A549 (cell line): ENCODE measurements around the gene CLIC4. TPM values are rescaled to one million over a fixed set of nuclear protein-coding genes. Genes with fewer than 3 reads are reported as not detected.

Source experiments
- ATAC-seq, 2 experiments: fragments of 200-7000 bp in 1 of 2; fragments of >200 bp in 1 of 2; cut with Nextera tagmentation in 1 of 2; cut with Tn5 transposase in 1 of 2; 3 replicates each; pipeline versions ENCODE4 v1.8.0 to v1.9.1; 2018 to 2020; ENCODE audit warnings: mild to moderate bottlenecking in 1 of 2, moderate library complexity in 1 of 2
- CTCF ChIA-PET: fragments of 300-600 bp; sonication (Branson Sonifier 250); formaldehyde crosslinking; extraction: SDS; loops from one replicate; lab custom pipeline; 2021; ENCODE audit warnings: antibody characterized with exemption, inconsistent platforms; lab: Yijun Ruan, JAX
- POLR2A ChIA-PET: fragments of 350-600 bp; formaldehyde crosslinking; extraction: SDS; loops from one replicate; lab custom pipeline; 2021; ENCODE audit warnings: antibody characterized with exemption, inconsistent platforms; lab: Yijun Ruan, JAX
- DNase-seq, 2 experiments: peaks; one replicate each; pipeline versions ENCODE4 v3.0.0 to v3.0.0-alpha.2; 2011 to 2016; ENCODE audit warnings: low read depth in 1 of 2, low spot score in 1 of 2
- FAIRE-seq: peaks from 2 replicates; lab custom pipeline; 2011; peaks lifted over from hg19 to GRCh38; lab: Jason Lieb, UNC
- H3K27ac ChIP-seq, 2 experiments: fragments of >200 bp; sonication (Bioruptor Twin); formaldehyde crosslinking; 3 replicates each; pipeline ENCODE4 v1.5.1; 2016 to 2017
- H3K4me1 ChIP-seq: fragments of >200 bp; sonication (Bioruptor Twin); formaldehyde crosslinking; 3 replicates; pipeline ENCODE4 v1.6.1; 2016
- H3K4me2 ChIP-seq: fragments of >200 bp; sonication (Bioruptor Twin); formaldehyde crosslinking; 3 replicates; pipeline ENCODE4 v1.6.1; 2016
- H3K4me3 ChIP-seq: fragments of >200 bp; sonication (Bioruptor Twin); formaldehyde crosslinking; 3 replicates; pipeline ENCODE4 v1.5.1; 2016
- H3K9me3 ChIP-seq: fragments of >200 bp; sonication (Bioruptor Twin); formaldehyde crosslinking; 3 replicates; pipeline ENCODE4 v1.6.1; 2016
- BHLHE40 ChIP-seq: IDR thresholded peaks from 2 replicates; pipeline ENCODE4 v1.6.1; 2012; ENCODE audit warnings: low read depth, low read length, inconsistent platforms
- CBX2 ChIP-seq: fragments of 200-600 bp; sonication (generic); IDR thresholded peaks from 2 replicates; pipeline ENCODE4 v1.6.1; 2016; ENCODE audit warnings: low read depth, mild to moderate bottlenecking, borderline replicate concordance
- CEBPB ChIP-seq, 2 experiments: fragments of >200 bp in 1 of 2; sonication (Bioruptor Twin) in 1 of 2; formaldehyde crosslinking in 1 of 2; IDR thresholded peaks; 2 replicates each; pipeline ENCODE4 v1.6.1; 2012 to 2016
- EHMT2 ChIP-seq: fragments of 200-600 bp; sonication (generic); IDR thresholded peaks from 2 replicates; pipeline ENCODE4 v1.6.1; 2016; ENCODE audit warnings: antibody characterized with exemption, low read depth, mild to moderate bottlenecking, moderate library complexity
- FOSB ChIP-seq: fragments of 250-450 bp; sonication (Bioruptor Pico); IDR thresholded peaks from 2 replicates; pipeline ENCODE4 v1.5.0; 2020; ENCODE audit warnings: mild to moderate bottlenecking, moderate library complexity
- JUN ChIP-seq, 2 experiments: fragments of >200 bp; sonication (Bioruptor Twin); formaldehyde crosslinking; IDR thresholded peaks; 2 replicates in 1 of 2; 3 replicates in 1 of 2; pipeline ENCODE4 v1.6.1; 2016 to 2017
- KDM1A ChIP-seq: fragments of 200-600 bp; sonication (generic); IDR thresholded peaks from 2 replicates; pipeline ENCODE4 v1.6.1; 2016; ENCODE audit warnings: low read depth, mild to moderate bottlenecking
- MAFK ChIP-seq: fragments of 450-650 bp; IDR thresholded peaks from 2 replicates; pipeline ENCODE4 v1.6.1; 2014; ENCODE audit not compliant: partially characterized antibody
- MYC ChIP-seq: IDR thresholded peaks from 2 replicates; pipeline ENCODE4 v1.6.1; 2012; ENCODE audit warnings: mild to moderate bottlenecking, inconsistent platforms, low read length, improper control_type of control experiment, borderline replicate concordance
- RAD21 ChIP-seq, 2 experiments: fragments of >200 bp in 1 of 2; sonication (Bioruptor Twin) in 1 of 2; formaldehyde crosslinking in 1 of 2; IDR thresholded peaks in 1 of 2; conservative IDR thresholded peaks in 1 of 2; 2 replicates in 1 of 2; 3 replicates in 1 of 2; pipeline ENCODE4 v1.6.1; 2012 to 2018; ENCODE audit warnings: inconsistent platforms in 1 of 2
- RFX5 ChIP-seq: fragments of 450-650 bp; IDR thresholded peaks from 2 replicates; pipeline ENCODE4 v1.7.1; 2014; ENCODE audit warnings: antibody characterized with exemption, mild to moderate bottlenecking, moderate library complexity
- SMC3 ChIP-seq: fragments of >200 bp; sonication (Bioruptor Twin); formaldehyde crosslinking; IDR thresholded peaks from 3 replicates; pipeline ENCODE4 v1.6.1; 2018; ENCODE audit warnings: inconsistent platforms
- ZNF302 ChIP-seq: fragments of 250-450 bp; sonication (Bioruptor Pico); IDR thresholded peaks from 2 replicates; pipeline ENCODE4 v1.9.0; 2021; ENCODE audit warnings: inconsistent platforms, mild to moderate bottlenecking, moderate library complexity
- ZSCAN20 ChIP-seq: fragments of 250-450 bp; sonication (Bioruptor Pico); IDR thresholded peaks from 2 replicates; pipeline ENCODE4 v1.8.0; 2022; ENCODE audit warnings: mild to moderate bottlenecking, moderate library complexity
- WGBS: methylation state at CpG from one replicate; pipeline ENCODE4 v1.1.6; 2017; ENCODE audit errors: missing lambda C conversion rate; 5-methylcytosine and 5-hydroxymethylcytosine counted together
- polyA plus RNA-seq, 4 experiments: library from polyadenylated mRNA; depleted of rRNA in 3 of 4; stranded (reverse); fragments of >200 nt; fragmentation: RNase III in 1 of 4; extraction: RNeasy Plus Mini Kit Qiagen cat#74134 plus additional on column Dnase treatment in 1 of 4; gene quantifications; 2 replicates in 3 of 4; 3 replicates in 1 of 4; pipeline ENCODE4 v1.2.3, GENCODE V29; 2011 to 2017
- TF ChIP-seq, protein P1 (sequence below): fragments of 200-600 bp; sonication (generic); IDR thresholded peaks from 2 replicates; pipeline ENCODE4 v1.6.1; 2016; ENCODE audit warnings: antibody characterized with exemption, mild to moderate bottlenecking, moderate library complexity
- TF ChIP-seq, protein P2 (sequence below): IDR thresholded peaks from 2 replicates; pipeline ENCODE4 v1.6.1; 2012
- TF ChIP-seq, protein P3 (sequence below): fragments of >200 bp; sonication (Bioruptor Twin); formaldehyde crosslinking; IDR thresholded peaks from 3 replicates; pipeline ENCODE4 v1.5.1; 2016
- TF ChIP-seq, protein P4 (sequence below): fragments of 450-650 bp; IDR thresholded peaks from 2 replicates; pipeline ENCODE4 v1.6.1; 2014; ENCODE audit warnings: antibody characterized with exemption
- TF ChIP-seq, protein P5 (sequence below): IDR thresholded peaks from 2 replicates; pipeline ENCODE4 v1.6.1; 2012; ENCODE audit warnings: low read depth, borderline replicate concordance
- TF ChIP-seq, protein P6 (sequence below): fragments of 250-450 bp; sonication (Bioruptor Pico); IDR thresholded peaks from 2 replicates; pipeline ENCODE4 v1.5.0; 2020; ENCODE audit warnings: low read depth, mild to moderate bottlenecking, moderate library complexity

Gene CLIC4
- polyA plus RNA-seq, 2 of the 4 experiments (the other 2 are of a cell fraction), result 52.1 to 97.4 TPM

DNA sequence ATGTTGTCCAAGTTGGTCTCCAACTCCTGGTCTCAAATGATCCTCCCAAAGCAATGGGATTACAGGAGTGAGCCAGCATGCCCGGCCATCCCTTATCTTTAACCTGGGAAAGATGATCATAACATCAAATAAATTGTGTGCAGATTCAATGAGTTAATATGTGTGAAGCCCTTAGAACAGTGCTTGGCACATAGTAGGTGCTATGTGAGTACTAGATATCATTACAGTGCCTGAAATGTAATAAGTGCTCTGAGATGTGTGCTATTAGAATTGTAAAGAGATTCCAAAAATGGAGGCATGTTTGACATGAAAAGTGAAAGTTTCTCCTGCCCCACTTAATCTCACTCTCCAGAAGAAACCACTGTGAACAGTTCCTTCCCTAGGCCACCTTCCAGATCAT, 113.0 kb downstream of the CLIC4 start:
- DNase-seq (no peak), FAIRE-seq (no peak), ATAC-seq (no peak)
- no peak overlapping the region for H3K4me3 ChIP-seq
- H3K9me3 ChIP-seq, result no peaks in the 10 kb centered on the region
- TF ChIP-seq ZNF302 (CRISPR knock-in tag) (no peak), MYC (no peak), RFX5 (no peak), FOSB (CRISPR knock-in tag) (no peak), MAFK (no peak), JUN (IDR thresholded peaks at IDR 0.05) (no peak), BHLHE40 (no peak), RAD21 (conservative IDR thresholded peaks at IDR 0.05 in 1 of 2, IDR thresholded peaks at IDR 0.05 in 1 of 2) (no peak), ZSCAN20 (no peak)
- TF ChIP-seq, protein P1, sequence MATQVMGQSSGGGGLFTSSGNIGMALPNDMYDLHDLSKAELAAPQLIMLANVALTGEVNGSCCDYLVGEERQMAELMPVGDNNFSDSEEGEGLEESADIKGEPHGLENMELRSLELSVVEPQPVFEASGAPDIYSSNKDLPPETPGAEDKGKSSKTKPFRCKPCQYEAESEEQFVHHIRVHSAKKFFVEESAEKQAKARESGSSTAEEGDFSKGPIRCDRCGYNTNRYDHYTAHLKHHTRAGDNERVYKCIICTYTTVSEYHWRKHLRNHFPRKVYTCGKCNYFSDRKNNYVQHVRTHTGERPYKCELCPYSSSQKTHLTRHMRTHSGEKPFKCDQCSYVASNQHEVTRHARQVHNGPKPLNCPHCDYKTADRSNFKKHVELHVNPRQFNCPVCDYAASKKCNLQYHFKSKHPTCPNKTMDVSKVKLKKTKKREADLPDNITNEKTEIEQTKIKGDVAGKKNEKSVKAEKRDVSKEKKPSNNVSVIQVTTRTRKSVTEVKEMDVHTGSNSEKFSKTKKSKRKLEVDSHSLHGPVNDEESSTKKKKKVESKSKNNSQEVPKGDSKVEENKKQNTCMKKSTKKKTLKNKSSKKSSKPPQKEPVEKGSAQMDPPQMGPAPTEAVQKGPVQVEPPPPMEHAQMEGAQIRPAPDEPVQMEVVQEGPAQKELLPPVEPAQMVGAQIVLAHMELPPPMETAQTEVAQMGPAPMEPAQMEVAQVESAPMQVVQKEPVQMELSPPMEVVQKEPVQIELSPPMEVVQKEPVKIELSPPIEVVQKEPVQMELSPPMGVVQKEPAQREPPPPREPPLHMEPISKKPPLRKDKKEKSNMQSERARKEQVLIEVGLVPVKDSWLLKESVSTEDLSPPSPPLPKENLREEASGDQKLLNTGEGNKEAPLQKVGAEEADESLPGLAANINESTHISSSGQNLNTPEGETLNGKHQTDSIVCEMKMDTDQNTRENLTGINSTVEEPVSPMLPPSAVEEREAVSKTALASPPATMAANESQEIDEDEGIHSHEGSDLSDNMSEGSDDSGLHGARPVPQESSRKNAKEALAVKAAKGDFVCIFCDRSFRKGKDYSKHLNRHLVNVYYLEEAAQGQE, result no peak
- ChIA-PET CTCF (interaction anchor here (6.0 kb wide), 1 partner anchor 9 kb away, joined by 47 read pairs; no protein-coding TSS in a partner anchor), POLR2A (no interaction called here)
- no peak overlapping the region for H3K27ac ChIP-seq
- no peak overlapping the region for H3K4me2 ChIP-seq
- 69% methylated on average over 1 of the region's 1 CpG for WGBS
- peaks cover 11% of the 10 kb centered on the region; the same call in 2 of the 3 replicates for H3K4me1 ChIP-seq

DNA sequence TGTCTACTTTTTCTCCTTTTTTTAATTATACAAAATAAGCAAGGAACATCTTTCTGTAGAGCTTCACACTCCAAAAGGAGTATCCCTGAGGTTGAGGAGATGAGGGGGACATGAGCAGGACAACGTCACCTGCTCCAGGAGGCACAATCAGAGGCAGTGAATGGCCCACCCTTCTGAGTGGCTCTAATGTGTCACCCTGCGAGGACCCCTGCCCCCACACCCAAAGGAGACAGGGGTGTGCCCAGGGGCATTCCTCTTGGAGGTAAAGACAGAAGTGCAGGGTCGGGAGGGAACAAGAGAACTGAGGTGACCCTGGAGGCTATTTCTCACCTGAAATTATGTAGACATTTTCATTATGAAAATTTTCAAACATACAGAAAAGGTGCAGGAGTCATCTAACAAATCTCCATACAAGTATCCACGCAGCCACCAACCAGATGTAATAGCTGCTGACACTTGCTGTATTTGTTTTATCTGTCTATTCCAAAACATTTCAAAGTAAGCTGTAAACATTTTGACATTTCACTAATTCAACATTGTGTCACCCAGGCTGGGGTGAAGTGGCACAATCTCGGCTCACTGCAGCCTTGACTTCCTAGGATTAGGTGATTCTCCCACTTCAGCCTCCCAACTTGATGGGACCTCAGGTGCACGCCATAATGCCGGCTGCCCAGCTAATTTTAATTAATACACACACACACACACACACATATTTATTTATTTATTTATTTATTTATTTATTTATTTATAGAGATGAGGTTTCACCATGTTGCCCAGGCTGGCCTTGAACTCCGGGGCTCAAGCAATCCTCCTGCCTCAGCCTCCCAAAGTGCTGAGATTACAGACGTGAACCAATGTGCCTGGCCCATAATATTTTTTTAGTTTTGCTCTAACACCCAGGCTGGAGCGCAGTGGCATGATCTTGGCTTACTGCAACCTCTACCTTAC, 114.1 kb downstream of the CLIC4 start:
- CTCF ChIA-PET, result interaction anchor here (0.6 to 6.0 kb wide), 3 partner anchors 10 to 115 kb away, joined by 3 to 47 read pairs (median 3); no protein-coding TSS in a partner anchor
- no peak for DNase-seq
- TF ChIP-seq, protein P2, sequence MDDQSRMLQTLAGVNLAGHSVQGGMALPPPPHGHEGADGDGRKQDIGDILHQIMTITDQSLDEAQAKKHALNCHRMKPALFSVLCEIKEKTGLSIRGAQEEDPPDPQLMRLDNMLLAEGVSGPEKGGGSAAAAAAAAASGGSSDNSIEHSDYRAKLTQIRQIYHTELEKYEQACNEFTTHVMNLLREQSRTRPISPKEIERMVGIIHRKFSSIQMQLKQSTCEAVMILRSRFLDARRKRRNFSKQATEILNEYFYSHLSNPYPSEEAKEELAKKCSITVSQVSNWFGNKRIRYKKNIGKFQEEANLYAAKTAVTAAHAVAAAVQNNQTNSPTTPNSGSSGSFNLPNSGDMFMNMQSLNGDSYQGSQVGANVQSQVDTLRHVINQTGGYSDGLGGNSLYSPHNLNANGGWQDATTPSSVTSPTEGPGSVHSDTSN, result no peak
- TF ChIP-seq, protein P3, sequence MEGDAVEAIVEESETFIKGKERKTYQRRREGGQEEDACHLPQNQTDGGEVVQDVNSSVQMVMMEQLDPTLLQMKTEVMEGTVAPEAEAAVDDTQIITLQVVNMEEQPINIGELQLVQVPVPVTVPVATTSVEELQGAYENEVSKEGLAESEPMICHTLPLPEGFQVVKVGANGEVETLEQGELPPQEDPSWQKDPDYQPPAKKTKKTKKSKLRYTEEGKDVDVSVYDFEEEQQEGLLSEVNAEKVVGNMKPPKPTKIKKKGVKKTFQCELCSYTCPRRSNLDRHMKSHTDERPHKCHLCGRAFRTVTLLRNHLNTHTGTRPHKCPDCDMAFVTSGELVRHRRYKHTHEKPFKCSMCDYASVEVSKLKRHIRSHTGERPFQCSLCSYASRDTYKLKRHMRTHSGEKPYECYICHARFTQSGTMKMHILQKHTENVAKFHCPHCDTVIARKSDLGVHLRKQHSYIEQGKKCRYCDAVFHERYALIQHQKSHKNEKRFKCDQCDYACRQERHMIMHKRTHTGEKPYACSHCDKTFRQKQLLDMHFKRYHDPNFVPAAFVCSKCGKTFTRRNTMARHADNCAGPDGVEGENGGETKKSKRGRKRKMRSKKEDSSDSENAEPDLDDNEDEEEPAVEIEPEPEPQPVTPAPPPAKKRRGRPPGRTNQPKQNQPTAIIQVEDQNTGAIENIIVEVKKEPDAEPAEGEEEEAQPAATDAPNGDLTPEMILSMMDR, result no peak
- TF ChIP-seq EHMT2 (no peak), KDM1A (no peak), SMC3 (no peak), CBX2 (no peak), CEBPB (IDR thresholded peaks at IDR 0.05) (no peak)
- TF ChIP-seq, protein P4, sequence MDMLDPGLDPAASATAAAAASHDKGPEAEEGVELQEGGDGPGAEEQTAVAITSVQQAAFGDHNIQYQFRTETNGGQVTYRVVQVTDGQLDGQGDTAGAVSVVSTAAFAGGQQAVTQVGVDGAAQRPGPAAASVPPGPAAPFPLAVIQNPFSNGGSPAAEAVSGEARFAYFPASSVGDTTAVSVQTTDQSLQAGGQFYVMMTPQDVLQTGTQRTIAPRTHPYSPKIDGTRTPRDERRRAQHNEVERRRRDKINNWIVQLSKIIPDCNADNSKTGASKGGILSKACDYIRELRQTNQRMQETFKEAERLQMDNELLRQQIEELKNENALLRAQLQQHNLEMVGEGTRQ, result no peak
- TF ChIP-seq, protein P5, sequence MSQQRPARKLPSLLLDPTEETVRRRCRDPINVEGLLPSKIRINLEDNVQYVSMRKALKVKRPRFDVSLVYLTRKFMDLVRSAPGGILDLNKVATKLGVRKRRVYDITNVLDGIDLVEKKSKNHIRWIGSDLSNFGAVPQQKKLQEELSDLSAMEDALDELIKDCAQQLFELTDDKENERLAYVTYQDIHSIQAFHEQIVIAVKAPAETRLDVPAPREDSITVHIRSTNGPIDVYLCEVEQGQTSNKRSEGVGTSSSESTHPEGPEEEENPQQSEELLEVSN, result no peak
- TF ChIP-seq, protein P6, sequence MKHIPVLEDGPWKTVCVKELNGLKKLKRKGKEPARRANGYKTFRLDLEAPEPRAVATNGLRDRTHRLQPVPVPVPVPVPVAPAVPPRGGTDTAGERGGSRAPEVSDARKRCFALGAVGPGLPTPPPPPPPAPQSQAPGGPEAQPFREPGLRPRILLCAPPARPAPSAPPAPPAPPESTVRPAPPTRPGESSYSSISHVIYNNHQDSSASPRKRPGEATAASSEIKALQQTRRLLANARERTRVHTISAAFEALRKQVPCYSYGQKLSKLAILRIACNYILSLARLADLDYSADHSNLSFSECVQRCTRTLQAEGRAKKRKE, result no peak
- TF ChIP-seq, all 56 proteins: peak for 0
- Histone ChIP-seq H3K27ac (no peak overlapping the region), H3K9me3 (no peaks in the 10 kb centered on the region), H3K4me1 (peaks cover 11% of the 10 kb centered on the region; the same call in 2 of the 3 replicates), H3K4me3 (no peak overlapping the region), H3K4me2 (no peak overlapping the region)
- ATAC-seq (no peak), FAIRE-seq (no peak)
- POLR2A ChIA-PET, result no interaction called here
- WGBS, result 72% methylated on average over 9 of the region's 10 CpGs
